WTC11 (cell line): Measurements from ENCODE around the gene ORM1. TPM values are rescaled to one million over a fixed set of nuclear protein-coding genes. Genes with fewer than 3 reads are reported as not detected.

Experiments used
- ATAC-seq: fragments of 200-7000 bp; cut with Tn5 transposase; 2 replicates; pipeline ENCODE4 v1.10.0; 2021; ENCODE audit warnings: mild to moderate bottlenecking, moderate library complexity
- CTCF ChIA-PET: fragments of 300-600 bp; sonication (Branson Sonifier 250); formaldehyde crosslinking; loops from one replicate; lab custom pipeline; 2021; ENCODE audit warnings: antibody characterized with exemption; lab: Charles Lee
- POLR2A ChIA-PET: fragments of 350-600 bp; sonication (Branson Sonifier 250); formaldehyde crosslinking; loops from one replicate; lab custom pipeline; 2021; ENCODE audit warnings: antibody characterized with exemption; lab: Charles Lee
- DNase-seq: peaks from one replicate; pipeline ENCODE4 v3.0.0; 2021; ENCODE audit warnings: low spot score
- H3K27ac Mint-ChIP-seq: 2 replicates; pipeline ENCODE4 v1.8.0; 2021; ENCODE audit warnings: mixed read lengths
- H3K27me3 Mint-ChIP-seq: 2 replicates; pipeline ENCODE4 v1.8.0; 2021; ENCODE audit warnings: low read depth, mild to moderate bottlenecking, moderate library complexity, mixed read lengths
- H3K36me3 Mint-ChIP-seq: 2 replicates; pipeline ENCODE4 v1.8.0; 2021; ENCODE audit warnings: mixed read lengths
- H3K4me1 Mint-ChIP-seq: 2 replicates; pipeline ENCODE4 v1.8.0; 2022; ENCODE audit warnings: mixed read lengths
- H3K4me3 Mint-ChIP-seq: 2 replicates; pipeline ENCODE4 v1.8.0; 2021; ENCODE audit warnings: mild to moderate bottlenecking, moderate library complexity, mixed read lengths
- H3K9me3 Mint-ChIP-seq: 2 replicates; pipeline ENCODE4 v1.8.0; 2021; ENCODE audit warnings: mixed read lengths
- ATF2 ChIP-seq: sonication (generic); formaldehyde crosslinking; IDR thresholded peaks from 2 replicates; pipeline ENCODE4 v1.8.1; 2022; ENCODE audit warnings: low read depth, missing genetic modification reagents, borderline replicate concordance
- E2F4 ChIP-seq: sonication (generic); formaldehyde crosslinking; IDR thresholded peaks from 2 replicates; pipeline ENCODE4 v1.8.1; 2022; ENCODE audit warnings: low read depth, mild to moderate bottlenecking, moderate library complexity, missing genetic modification reagents, borderline replicate concordance
- JAZF1 ChIP-seq: fragments of 250-450 bp; sonication (Bioruptor Pico); IDR thresholded peaks from 2 replicates; pipeline ENCODE4 v1.9.0; 2021; ENCODE audit warnings: moderate library complexity, mild to moderate bottlenecking, inconsistent platforms
- MAX ChIP-seq: sonication (generic); formaldehyde crosslinking; IDR thresholded peaks from 2 replicates; pipeline ENCODE4 v1.8.0; 2022; ENCODE audit warnings: mild to moderate bottlenecking, missing genetic modification reagents
- PRDM15 ChIP-seq: sonication (generic); formaldehyde crosslinking; IDR thresholded peaks from 2 replicates; pipeline ENCODE4 v1.8.0; 2022; ENCODE audit warnings: missing genetic modification reagents
- PRRX2 ChIP-seq: fragments of 250-450 bp; sonication (Bioruptor Pico); IDR thresholded peaks from 2 replicates; pipeline ENCODE4 v1.8.0; 2021; ENCODE audit warnings: mild to moderate bottlenecking
- TEAD1 ChIP-seq: sonication (generic); formaldehyde crosslinking; IDR thresholded peaks from 2 replicates; pipeline ENCODE4 v1.8.0; 2022; ENCODE audit warnings: mild to moderate bottlenecking, missing genetic modification reagents
- ZBTB43 ChIP-seq: sonication (generic); formaldehyde crosslinking; IDR thresholded peaks from 2 replicates; pipeline ENCODE4 v1.8.1; 2023; ENCODE audit warnings: mild to moderate bottlenecking, missing genetic modification reagents
- ZNF512 ChIP-seq: sonication (generic); formaldehyde crosslinking; IDR thresholded peaks from 2 replicates; pipeline ENCODE4 v1.8.1; 2022; ENCODE audit warnings: missing genetic modification reagents, borderline replicate concordance
- total RNA-seq: library from RNA; stranded (reverse); gene quantifications from 3 replicates; pipeline ENCODE4 v1.2.3, GENCODE V29; 2021

Gene ORM1
- total RNA-seq, 1 experiment from 2014 or later = 3.9 TPM

GRCh38 chr9:114370251-114370967 lies 47.5 kb downstream of the ORM1 start (continued):
- TF ChIP-seq MAX (CRISPR knock-in tag) = 0 out of 2 replicates have a peak, but pooled peaks have one; percentile 17
- no peak for TF ChIP-seq E2F4 (CRISPR knock-in tag)
- TF ChIP-seq, all 79 proteins: peak for 4

- CTCF ChIA-PET = interaction anchor here (1.0 to 2.4 kb wide), 5 partner anchors 11 to 133 kb away, joined by 3 to 8 read pairs (median 5); no protein-coding TSS in a partner anchor
- H3K27ac Mint-ChIP-seq = peak overlapping the region; percentile 81
- 0 out of 2 replicates have a peak, but pooled peaks cover 4% of the 10 kb centered on the region for H3K36me3 Mint-ChIP-seq
- peaks cover 68% of the 10 kb centered on the region for H3K4me1 Mint-ChIP-seq
- TF ChIP-seq ATF2 (CRISPR knock-in tag) (no peak), ZBTB43 (no peak), PRDM15 (CRISPR knock-in tag) (no peak), TEAD1 (CRISPR knock-in tag) (no peak), PRRX2 (CRISPR knock-in tag) (no peak), ZNF512 (CRISPR knock-in tag) (no peak)
- no peaks in the 10 kb centered on the region for H3K9me3 Mint-ChIP-seq
- no peaks in the 10 kb centered on the region for H3K27me3 Mint-ChIP-seq
- peak; percentile 7 for ATAC-seq
- H3K4me3 Mint-ChIP-seq = 0 out of 2 replicates have a peak overlapping the region, but pooled peaks have one; percentile 18
- POLR2A ChIA-PET = interaction anchor here (1.1 to 2.7 kb wide), 2 partner anchors 19 to 26 kb away, joined by 3 to 13 read pairs; no protein-coding TSS in a partner anchor
- DNase-seq = no peak
Observed at GRCh38 chr9:114370968-114371320, 48.0 kb downstream of the ORM1 start.

- DNase-seq (no peak), ATAC-seq (no peak)
- TF ChIP-seq JAZF1 (CRISPR knock-in tag) = no peak
- ChIA-PET CTCF (interaction anchor here (1.0 to 2.4 kb wide), 4 partner anchors 10 to 34 kb away, joined by 3 to 8 read pairs (median 5); no protein-coding TSS in a partner anchor), POLR2A (interaction anchor here (1.1 to 2.7 kb wide), 2 partner anchors 19 to 26 kb away, joined by 3 to 13 read pairs; no protein-coding TSS in a partner anchor)
- H3K27me3 Mint-ChIP-seq = no peaks in the 10 kb centered on the region
- H3K27ac Mint-ChIP-seq = 0 out of 2 replicates have a peak overlapping the region, but pooled peaks have one; percentile 35
- H3K36me3 Mint-ChIP-seq = 0 out of 2 replicates have a peak, but pooled peaks cover 5% of the 10 kb centered on the region
- H3K4me3 Mint-ChIP-seq = no peak overlapping the region
- no peaks in the 10 kb centered on the region for H3K9me3 Mint-ChIP-seq
- peaks cover 64% of the 10 kb centered on the region for H3K4me1 Mint-ChIP-seq
Observed at GRCh38 chr9:114371343-114371944, 48.5 kb downstream of the ORM1 start.
